HG02870 (cell line): ENCODE data around the gene TRIP12.
"Not testable (repeated sequence)": the region's sequence is repeated elsewhere in the genome, so short reads cannot be mapped to it uniquely, and the experiment has no call there.

Experiments used
- ATAC-seq: cut with Tn5 transposase; IDR thresholded peaks from one replicate; pipeline ENCODE4 v1.9.1; 2021; ENCODE audit warnings: mild to moderate bottlenecking, moderate library complexity; ENCODE audit not compliant: unreplicated experiment

The TRIP12 gene

DNA sequence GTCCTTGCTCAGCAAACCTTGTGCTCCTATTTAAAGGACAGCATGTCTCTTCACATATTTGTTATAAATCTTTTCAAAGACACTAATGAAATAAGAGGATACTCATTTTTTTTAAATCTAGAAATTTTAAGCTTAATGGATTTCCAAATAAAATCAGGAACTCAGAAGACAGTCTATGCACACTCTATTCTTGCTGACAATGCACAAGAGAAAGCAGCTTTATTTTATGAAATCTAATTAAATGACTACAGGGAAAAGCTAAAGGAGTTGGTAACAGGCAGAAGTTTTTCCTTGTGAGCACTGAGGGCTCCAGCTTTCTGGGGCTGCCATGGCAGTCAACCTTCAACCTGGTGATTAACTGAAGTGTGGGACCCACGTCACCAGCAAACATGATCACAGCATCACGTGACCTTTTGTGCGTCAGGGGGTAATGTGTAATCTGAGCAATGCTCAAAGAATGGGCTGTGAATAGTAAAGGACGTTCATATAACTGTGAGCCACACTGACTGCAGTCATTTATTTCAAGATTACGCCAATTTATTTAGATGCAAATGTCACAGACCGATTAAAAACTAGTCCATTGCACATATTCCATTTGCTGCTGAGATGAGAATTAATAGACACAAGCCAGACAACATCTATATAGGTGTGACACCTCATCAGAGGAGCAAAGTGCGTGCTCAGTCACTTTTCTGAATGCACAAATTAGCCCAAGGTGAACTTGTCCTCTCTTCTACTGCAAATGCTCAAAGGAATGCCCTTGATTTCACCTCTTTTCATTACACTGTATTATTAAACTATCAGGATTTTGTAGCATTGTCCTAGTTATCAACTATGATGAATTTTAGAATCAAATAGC is 195.9 kb downstream of the TRIP12 start:
- ATAC-seq = no peak

DNA sequence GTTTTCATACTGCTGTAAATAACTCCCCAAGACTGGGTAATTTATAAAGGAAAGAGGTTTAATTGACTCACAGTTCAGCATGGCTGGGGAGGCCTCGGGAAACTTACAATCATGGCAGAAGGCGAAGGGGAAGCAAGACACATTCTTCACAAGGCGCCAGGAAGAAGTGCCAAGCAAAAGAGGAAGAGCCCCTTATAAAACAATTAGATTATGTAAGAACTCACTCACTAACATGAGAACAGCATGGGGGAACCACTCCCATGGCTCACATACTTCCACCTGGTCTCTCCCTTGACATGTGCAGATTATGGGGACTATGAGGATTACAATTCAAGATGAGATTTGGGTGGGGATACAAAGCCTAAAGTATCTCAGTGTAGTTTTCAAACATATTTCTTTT is 198.6 kb downstream of the TRIP12 start:
- not testable (repeated sequence) for ATAC-seq

DNA sequence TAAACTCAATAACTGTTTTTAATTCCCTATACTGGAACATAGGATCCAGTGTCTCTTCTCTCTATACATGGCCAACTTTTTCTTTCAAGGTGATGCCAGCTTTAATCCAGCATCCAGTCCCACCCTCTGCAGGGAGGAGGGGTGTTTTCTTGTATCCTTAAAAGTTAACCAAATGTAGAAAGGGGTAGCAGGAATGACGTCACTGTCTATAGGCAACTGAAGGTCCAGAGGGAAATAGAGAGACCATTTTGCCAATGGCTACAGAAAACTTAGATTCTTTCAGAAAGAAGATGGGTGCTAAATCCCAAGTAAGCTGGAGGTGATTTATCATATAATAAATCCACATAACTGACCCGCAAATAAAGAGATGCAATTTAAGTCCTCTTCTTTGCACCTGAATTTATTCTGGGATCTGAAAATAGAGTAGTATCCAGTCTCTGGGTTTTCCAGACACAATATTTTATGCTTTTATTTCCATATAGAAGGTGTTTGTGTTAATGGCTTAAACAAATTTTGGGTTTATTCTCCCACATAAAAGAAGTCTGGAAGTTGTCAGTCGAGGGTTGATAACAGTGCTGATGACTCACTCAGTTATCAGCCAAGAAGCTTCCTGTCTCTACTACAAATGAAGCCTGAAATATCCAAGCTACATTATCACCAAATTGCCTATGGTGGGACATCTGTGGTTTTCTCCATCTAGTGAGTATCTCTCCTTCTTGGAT is 201.7 kb downstream of the TRIP12 start:
- ATAC-seq = no peak

DNA sequence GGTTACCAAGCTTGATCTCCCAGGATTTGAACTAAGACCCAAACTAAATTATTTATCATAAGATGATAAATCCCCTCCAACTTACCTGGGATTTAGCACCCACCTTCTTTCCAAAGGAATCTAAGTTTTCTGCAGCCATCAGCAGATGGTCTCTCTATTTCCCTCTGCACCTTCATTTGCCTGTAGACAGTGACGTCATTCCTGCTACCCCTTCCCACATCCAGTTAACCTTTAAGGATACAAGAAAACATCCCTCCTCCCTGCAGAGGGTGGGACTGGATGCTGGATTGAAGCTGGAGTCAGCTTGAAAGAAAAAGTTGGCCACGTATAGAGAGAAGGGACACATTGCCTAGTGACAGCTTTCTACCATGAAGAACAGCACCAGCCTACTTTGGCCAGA is 203.8 kb downstream of the TRIP12 start:
- no peak for ATAC-seq

DNA sequence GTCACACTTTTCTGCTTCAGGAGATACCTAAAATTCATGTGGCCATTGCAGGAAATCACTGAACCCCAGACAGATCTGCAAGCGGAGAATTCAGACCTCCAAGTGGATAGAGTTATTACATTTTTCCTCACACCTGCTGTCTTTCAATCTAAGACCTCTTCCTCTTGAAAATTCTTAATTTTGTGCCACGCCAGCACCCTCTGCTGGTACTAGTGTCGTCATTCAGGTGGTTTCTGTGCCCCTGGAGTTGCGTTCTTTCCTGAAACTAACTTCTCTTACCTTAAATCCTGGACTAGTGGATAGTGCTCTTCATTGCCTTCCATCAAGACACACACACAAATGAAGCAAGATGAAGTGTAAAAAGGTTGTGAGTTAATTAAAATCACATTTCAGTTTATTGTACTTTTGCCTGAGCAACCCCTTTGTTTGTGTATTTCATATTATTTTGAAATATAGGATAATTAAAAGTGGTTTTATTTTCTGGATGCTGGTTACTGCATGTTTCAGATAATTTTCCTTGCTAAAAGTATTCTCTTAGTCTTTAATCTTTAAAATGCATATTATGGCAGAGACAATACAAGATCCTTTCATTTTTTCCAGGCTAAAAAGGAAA is 205.8 kb downstream of the TRIP12 start:
- no peak for ATAC-seq

DNA sequence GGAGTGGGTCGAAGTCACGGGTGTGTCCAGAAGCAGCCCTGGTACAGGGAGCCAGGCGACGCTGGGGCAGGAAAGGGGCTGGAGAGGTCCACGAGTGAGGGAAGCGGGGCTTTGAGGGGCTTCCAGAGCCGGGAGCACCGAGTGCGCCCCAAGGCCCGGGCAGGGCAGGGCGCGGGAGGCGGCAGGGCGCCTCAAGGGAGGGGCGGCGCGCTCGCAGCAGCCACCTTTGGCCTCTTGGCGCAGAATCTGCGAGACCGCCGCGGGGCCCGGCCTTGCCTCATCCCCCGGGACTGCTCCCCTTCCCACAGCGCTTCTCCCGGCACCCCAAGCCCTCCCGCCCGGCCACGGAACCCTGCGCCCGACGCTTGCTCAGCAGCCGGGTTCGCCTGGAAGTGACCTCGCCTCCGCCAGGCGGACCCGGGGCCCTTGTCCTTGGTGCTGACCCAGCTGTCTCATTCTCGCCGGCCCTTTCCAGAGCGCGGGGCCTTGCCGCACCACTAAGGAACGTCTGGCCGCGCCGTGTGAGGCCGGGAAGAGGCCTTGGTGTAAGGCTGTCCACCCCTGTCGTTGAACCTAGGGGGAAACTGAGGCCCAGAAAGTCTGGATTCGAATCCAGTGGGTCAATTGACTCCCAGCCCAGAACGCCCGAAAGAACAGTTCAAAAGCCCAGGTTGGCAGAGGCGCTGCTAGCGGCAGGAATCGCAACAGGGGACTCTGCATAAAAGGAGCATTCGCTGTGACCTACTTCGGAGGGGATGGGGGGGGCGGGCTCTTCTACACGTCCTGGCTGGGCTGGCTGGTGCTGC is 206.9 kb downstream of the TRIP12 start:
- peak; percentile 32 for ATAC-seq

DNA sequence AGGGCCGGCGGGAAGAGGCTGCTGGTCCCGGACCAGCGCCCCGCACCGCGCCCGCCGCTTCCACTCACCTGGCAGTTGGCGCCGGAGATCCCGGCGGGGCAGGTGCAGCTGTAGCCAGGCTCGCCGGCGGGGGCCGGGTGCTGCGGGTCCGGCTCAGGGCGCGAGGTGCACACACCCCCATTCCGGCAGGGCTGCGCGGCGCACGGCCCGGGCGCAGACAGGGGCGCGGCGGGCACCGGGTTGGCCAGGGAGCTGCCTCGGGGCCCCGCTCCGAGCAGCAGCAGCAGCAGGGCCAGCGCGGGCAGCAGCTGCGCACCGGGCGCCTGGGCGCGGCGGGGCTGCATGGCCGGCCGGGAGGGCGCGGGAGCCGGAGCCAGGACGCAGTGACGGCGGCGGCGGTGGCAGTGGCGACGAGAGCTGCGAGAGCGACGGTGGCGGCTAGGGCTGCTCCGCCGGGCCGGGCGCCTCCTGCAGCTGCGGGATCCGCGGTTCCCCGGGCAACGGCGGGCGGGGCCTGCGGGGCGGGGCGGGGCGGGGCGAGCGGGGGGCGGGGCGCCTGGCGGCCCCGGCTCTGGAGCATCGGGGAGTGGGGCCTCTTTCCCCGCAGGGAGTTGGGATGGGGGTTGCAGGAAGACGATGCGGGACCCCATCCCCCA is 207.6 kb downstream of the TRIP12 start, which contains the start of gene DNER:
TSS of gene DNER (minus strand) at position 476 of the 656 bp plus-strand sequence. CDS start at position 344, 132 bp downstream.
- peak; percentile 67 for ATAC-seq
